Ascending aorta (tissue), 2 donors: ENCODE results near the gene CSNK1G2. TPM values are rescaled to one million over a fixed set of nuclear protein-coding genes. Genes with fewer than 3 reads are reported as not detected.

Experiments
- DNase-seq, 2 donors: peaks; one replicate each; pipeline ENCODE4 v3.0.0-alpha.2; 2019; ENCODE audit warnings: low spot score in 2 of 2
- H3K27ac ChIP-seq, 2 donors: fragments of 200-600 bp; sonication (generic); one replicate each; pipeline ENCODE4 v1.5.1; 2016 to 2017; ENCODE audit warnings: mild to moderate bottlenecking in 1 of 2
- H3K27me3 ChIP-seq: fragments of 200-600 bp; sonication (generic); one replicate; pipeline ENCODE4 v1.5.1; 2017
- H3K36me3 ChIP-seq, 2 donors: fragments of 200-600 bp; sonication (generic); one replicate each; pipeline ENCODE4 v1.5.1; 2016
- H3K4me1 ChIP-seq, 2 donors: fragments of 200-600 bp; sonication (generic); one replicate each; pipeline ENCODE4 v1.5.1; 2016 to 2017; ENCODE audit warnings: mild to moderate bottlenecking in 1 of 2
- H3K4me3 ChIP-seq, 2 donors: fragments of 200-600 bp; sonication (generic); one replicate each; pipeline ENCODE4 v1.5.1; 2016 to 2017; ENCODE audit warnings: mild to moderate bottlenecking in 1 of 2
- H3K9me3 ChIP-seq, 2 donors: fragments of 200-600 bp; sonication (generic); one replicate each; pipeline ENCODE4 v1.5.1; 2016
- CTCF ChIP-seq, 3 experiments: fragments of 200-600 bp in 2 of 3; fragments of 450-650 bp in 1 of 3; sonication (generic) in 2 of 3; IDR thresholded peaks; one replicate each; pipeline ENCODE4 v1.5.1; 2016 to 2019; ENCODE audit warnings: antibody characterized with exemption in 3 of 3, mild to moderate bottlenecking in 1 of 3, moderate library complexity in 1 of 3
- intact Hi-C: fragments of 100-400 bp; cut with DNase I; formaldehyde crosslinking; loops from one replicate; pipeline ENCODE4 v1.15.1; 2023
- total RNA-seq: library from RNA; depleted of rRNA; stranded (reverse); fragments of >200 nt; gene quantifications from one replicate; pipeline ENCODE4 v1.1.0, GENCODE V29; 2016

Gene CSNK1G2
- total RNA-seq, 1 donor from 2014 or later = 79.6 TPM

- H3K9me3 ChIP-seq = no peaks in the 10 kb centered on the region
- H3K4me1 ChIP-seq = no peaks in the 10 kb centered on the region
- intact Hi-C loops = no loop called here
- no peak for DNase-seq
- H3K4me3 ChIP-seq = no peak overlapping the region
- no peaks in the 10 kb centered on the region for H3K27me3 ChIP-seq
- H3K27ac ChIP-seq = no peak overlapping the region
- H3K36me3 ChIP-seq = peaks cover 0 to 14% of the 10 kb centered on the region in 2 donors
- no peak for TF ChIP-seq CTCF (IDR thresholded peaks at IDR 0.05)
Observed at GRCh38 chr19:1956122-1956494, 15.1 kb downstream of the CSNK1G2 start.

GRCh38 chr19:1956868-1957492 lies 16.0 kb downstream of the CSNK1G2 start:
- TF ChIP-seq CTCF (IDR thresholded peaks at IDR 0.05) = no peak
- H3K36me3 ChIP-seq = peaks cover 0 to 12% of the 10 kb centered on the region in 2 donors
- H3K27ac ChIP-seq = no peak overlapping the region
- intact Hi-C loops = no loop called here
- no peaks in the 10 kb centered on the region for H3K9me3 ChIP-seq
- H3K4me3 ChIP-seq = no peak overlapping the region
- H3K27me3 ChIP-seq = no peaks in the 10 kb centered on the region
- no peak for DNase-seq
- H3K4me1 ChIP-seq = no peaks in the 10 kb centered on the region

GRCh38 chr19:1957562-1958248 lies 16.7 kb downstream of the CSNK1G2 start:
- Histone ChIP-seq H3K36me3 (peaks cover 0 to 6% of the 10 kb centered on the region in 2 donors), H3K27ac (no peak overlapping the region), H3K4me1 (no peaks in the 10 kb centered on the region), H3K9me3 (no peaks in the 10 kb centered on the region), H3K4me3 (no peak overlapping the region), H3K27me3 (no peaks in the 10 kb centered on the region)
- intact Hi-C loops = no loop called here
- no peak for TF ChIP-seq CTCF (IDR thresholded peaks at IDR 0.05)
- DNase-seq = no peak

GRCh38 chr19:1959928-1960589 lies 19.1 kb downstream of the CSNK1G2 start:
- Histone ChIP-seq H3K27ac (no peak overlapping the region), H3K36me3 (no peaks in the 10 kb centered on the region), H3K4me3 (no peak overlapping the region), H3K9me3 (no peaks in the 10 kb centered on the region), H3K4me1 (no peaks in the 10 kb centered on the region), H3K27me3 (no peaks in the 10 kb centered on the region)
- DNase-seq = no peak
- no peak for TF ChIP-seq CTCF (IDR thresholded peaks at IDR 0.05)
- intact Hi-C loops = no loop called here

- no peaks in the 10 kb centered on the region for H3K27me3 ChIP-seq
Observed at GRCh38 chr19:1961000-1961883, 20.3 kb downstream of the CSNK1G2 start.

More at GRCh38 chr19:1961000-1961883, 20.3 kb downstream of the CSNK1G2 start:
- Histone ChIP-seq H3K9me3 (no peaks in the 10 kb centered on the region), H3K4me3 (no peak overlapping the region), H3K36me3 (no peaks in the 10 kb centered on the region), H3K27ac (no peak overlapping the region), H3K4me1 (no peaks in the 10 kb centered on the region)
- DNase-seq = no peak
- no peak for TF ChIP-seq CTCF (IDR thresholded peaks at IDR 0.05)
- intact Hi-C loops = no loop called here
